ENCODE measurements around the gene SUSD4.

SUSD4 gene

GRCh38 chr1:223209992-223210787 is 153.8 kb downstream of the SUSD4 start:
- no peaks in the 10 kb centered on the region for H3K79me2 ChIP-seq (ENCODE audit: insufficient read depth, low read length)

GRCh38 chr1:223209293-223209898 is 154.6 kb downstream of the SUSD4 start:
- H3K27me3 ChIP-seq (ENCODE audit: insufficient read depth, low read length, poor library complexity, severe bottlenecking) = no peaks in the 10 kb centered on the region
- no peaks in the 10 kb centered on the region for H3K4me1 ChIP-seq (ENCODE audit: insufficient read depth, low read length, poor library complexity, severe bottlenecking)
- no peak overlapping the region for H3K9ac ChIP-seq (ENCODE audit: low read depth, low read length, poor library complexity, severe bottlenecking)
- no peaks in the 10 kb centered on the region for H3K36me3 ChIP-seq (ENCODE audit: insufficient read depth, low read length)
- H3K4me2 ChIP-seq (ENCODE audit: low read depth, low read length, poor library complexity, severe bottlenecking) = no peak overlapping the region
- no peaks in the 10 kb centered on the region for H3F3A ChIP-seq (ENCODE audit: low read depth)
- no peaks in the 10 kb centered on the region for H4K20me1 ChIP-seq (ENCODE audit: insufficient read depth, low read length, poor library complexity, severe bottlenecking)
- no peaks in the 10 kb centered on the region for H3K9me2 ChIP-seq (replicated peaks; ENCODE audit: low read depth, low read length)
- no peak for TF ChIP-seq CTCF (conservative IDR thresholded peaks at IDR 0.05; ENCODE audit: low read length)
- no peak for TF ChIP-seq EZH2phosphoT487 (IDR thresholded peaks at IDR 0.05; ENCODE audit: borderline replicate concordance)
- H2AFZ ChIP-seq (ENCODE audit: low read length) = no peak overlapping the region
- H3K4me3 ChIP-seq (ENCODE audit: low read length, poor library complexity, severe bottlenecking) = no peak overlapping the region
- no peaks in the 10 kb centered on the region for H3K79me2 ChIP-seq (ENCODE audit: insufficient read depth, low read length)
- no peaks in the 10 kb centered on the region for H3K9me3 ChIP-seq (ENCODE audit: insufficient read depth, low read depth, low read length)

More at GRCh38 chr1:223209992-223210787, 153.8 kb downstream of the SUSD4 start:
- Histone ChIP-seq H3K4me1 (ENCODE audit: insufficient read depth, low read length, poor library complexity, severe bottlenecking) (no peaks in the 10 kb centered on the region), H3K9me3 (ENCODE audit: insufficient read depth, low read depth, low read length) (no peaks in the 10 kb centered on the region), H3K4me3 (ENCODE audit: low read length, poor library complexity, severe bottlenecking) (no peak overlapping the region), H2AFZ (ENCODE audit: low read length) (no peak overlapping the region), H3F3A (ENCODE audit: low read depth) (no peaks in the 10 kb centered on the region), H3K27me3 (ENCODE audit: insufficient read depth, low read length, poor library complexity, severe bottlenecking) (no peaks in the 10 kb centered on the region), H3K9me2 (replicated peaks; ENCODE audit: low read depth, low read length) (no peaks in the 10 kb centered on the region), H3K9ac (ENCODE audit: low read depth, low read length, poor library complexity, severe bottlenecking) (no peak overlapping the region), H3K4me2 (ENCODE audit: low read depth, low read length, poor library complexity, severe bottlenecking) (no peak overlapping the region), H4K20me1 (ENCODE audit: insufficient read depth, low read length, poor library complexity, severe bottlenecking) (no peaks in the 10 kb centered on the region), H3K36me3 (ENCODE audit: insufficient read depth, low read length) (no peaks in the 10 kb centered on the region)
- TF ChIP-seq EZH2phosphoT487 (IDR thresholded peaks at IDR 0.05; ENCODE audit: borderline replicate concordance) (no peak), CTCF (conservative IDR thresholded peaks at IDR 0.05; ENCODE audit: low read length) (no peak)

GRCh38 chr1:223208164-223209076 is 155.6 kb downstream of the SUSD4 start:
- Histone ChIP-seq H3K4me1 (ENCODE audit: insufficient read depth, low read length, poor library complexity, severe bottlenecking) (no peaks in the 10 kb centered on the region), H3K9me2 (replicated peaks; ENCODE audit: low read depth, low read length) (no peaks in the 10 kb centered on the region), H3K4me2 (ENCODE audit: low read depth, low read length, poor library complexity, severe bottlenecking) (no peak overlapping the region), H3K36me3 (ENCODE audit: insufficient read depth, low read length) (no peaks in the 10 kb centered on the region), H3K27me3 (ENCODE audit: insufficient read depth, low read length, poor library complexity, severe bottlenecking) (no peaks in the 10 kb centered on the region), H4K20me1 (ENCODE audit: insufficient read depth, low read length, poor library complexity, severe bottlenecking) (no peaks in the 10 kb centered on the region), H3K79me2 (ENCODE audit: insufficient read depth, low read length) (no peaks in the 10 kb centered on the region), H2AFZ (ENCODE audit: low read length) (no peak overlapping the region), H3K4me3 (ENCODE audit: low read length, poor library complexity, severe bottlenecking) (no peak overlapping the region), H3F3A (ENCODE audit: low read depth) (no peaks in the 10 kb centered on the region), H3K9me3 (ENCODE audit: insufficient read depth, low read depth, low read length) (no peaks in the 10 kb centered on the region), H3K9ac (ENCODE audit: low read depth, low read length, poor library complexity, severe bottlenecking) (no peak overlapping the region)
- no peak for TF ChIP-seq CTCF (conservative IDR thresholded peaks at IDR 0.05; ENCODE audit: low read length)
- TF ChIP-seq EZH2phosphoT487 (IDR thresholded peaks at IDR 0.05; ENCODE audit: borderline replicate concordance) = no peak
